Effector CD8-positive, alpha-beta T cell (primary cell): ENCODE data around the gene GNG11.
"Not testable (repeated sequence)": the region's sequence is repeated elsewhere in the genome, so short reads cannot be mapped to it uniquely, and the experiment has no call there.

Experiments
- DNase-seq: peaks from one replicate; lab custom pipeline; 2025; lab: John Stamatoyannopoulos, UW

Gene GNG11

DNA sequence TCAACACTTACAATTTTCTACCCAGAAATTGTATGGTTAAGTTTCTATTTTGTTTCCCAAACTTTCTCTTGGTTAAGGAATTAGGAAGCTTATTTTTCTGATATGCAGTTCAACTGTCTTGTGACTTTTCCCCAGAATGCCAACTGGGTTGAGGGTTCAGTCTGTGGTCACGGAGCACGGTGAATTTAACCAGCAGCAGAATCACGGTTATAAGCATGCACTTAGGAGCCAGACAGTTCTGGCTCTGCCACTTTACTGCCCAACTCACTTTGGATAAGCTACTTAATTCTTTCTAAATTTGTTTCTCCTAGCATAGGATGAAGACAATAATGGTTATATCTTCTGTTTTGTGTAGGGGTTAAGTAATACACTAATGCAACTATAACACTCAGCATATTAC lies 10.3 kb upstream of the GNG11 start:
- not testable (repeated sequence) for DNase-seq

DNA sequence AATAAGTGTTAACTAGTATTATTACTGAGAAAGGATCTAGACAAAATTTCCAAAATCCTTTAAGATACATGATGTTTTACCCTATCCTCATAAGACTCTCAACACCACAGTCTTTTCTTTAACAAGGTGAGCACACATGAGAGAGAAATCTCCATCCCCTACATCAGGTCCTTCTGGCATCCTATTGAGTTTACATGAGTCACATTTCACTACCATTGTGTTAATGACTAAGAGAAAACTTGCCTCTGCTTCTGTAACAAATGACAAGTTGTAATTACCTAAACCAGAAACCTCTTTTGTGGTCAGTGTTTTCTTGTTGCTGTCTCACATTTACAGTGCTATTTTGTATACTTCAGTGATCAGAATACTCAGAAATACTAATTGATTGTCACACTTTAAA lies 9.9 kb upstream of the GNG11 start:
- not testable (repeated sequence) for DNase-seq

DNA sequence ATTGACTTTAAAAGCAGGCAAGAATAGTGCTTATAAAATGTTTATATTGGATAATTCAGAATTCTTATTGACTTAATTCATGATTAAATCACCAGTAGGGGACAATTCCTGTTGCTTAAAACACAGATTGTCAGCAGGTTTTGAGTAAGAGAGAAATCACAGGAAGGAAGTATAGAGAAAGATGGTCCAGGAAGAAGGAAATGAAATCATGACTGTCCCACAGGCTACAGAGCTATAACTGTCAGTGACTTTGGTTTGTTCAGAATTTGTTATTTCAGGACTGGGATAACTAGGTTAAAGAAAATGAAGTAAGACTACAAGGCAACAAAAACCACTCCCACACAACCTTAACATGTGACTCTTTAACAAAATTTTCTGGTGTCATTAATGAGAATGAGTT lies 8.3 kb upstream of the GNG11 start:
- DNase-seq = no peak

DNA sequence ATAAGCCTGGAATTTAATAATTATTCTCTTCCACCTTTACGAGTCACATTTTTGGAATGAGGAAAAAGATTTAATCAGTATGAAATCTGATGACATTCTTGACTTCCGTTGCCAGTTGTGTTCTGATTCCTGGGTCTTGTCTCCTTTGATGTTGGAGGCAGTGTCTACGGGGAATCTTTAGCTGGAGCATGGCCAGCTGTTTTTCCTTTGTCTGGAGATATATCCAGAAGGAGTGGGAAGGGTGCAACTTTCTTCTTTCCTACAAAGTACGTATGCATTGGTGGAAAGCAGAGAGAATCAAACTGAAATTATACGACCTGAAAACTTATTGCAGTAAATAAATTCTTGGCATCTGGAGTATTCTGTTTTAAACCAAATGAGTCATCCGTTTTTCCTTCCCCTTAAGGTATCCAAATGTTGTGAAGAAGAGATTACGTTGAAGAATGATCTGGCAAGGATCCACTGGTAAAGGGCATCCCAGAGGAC lies 6.9 kb upstream of the GNG11 start:
- no peak for DNase-seq

DNA sequence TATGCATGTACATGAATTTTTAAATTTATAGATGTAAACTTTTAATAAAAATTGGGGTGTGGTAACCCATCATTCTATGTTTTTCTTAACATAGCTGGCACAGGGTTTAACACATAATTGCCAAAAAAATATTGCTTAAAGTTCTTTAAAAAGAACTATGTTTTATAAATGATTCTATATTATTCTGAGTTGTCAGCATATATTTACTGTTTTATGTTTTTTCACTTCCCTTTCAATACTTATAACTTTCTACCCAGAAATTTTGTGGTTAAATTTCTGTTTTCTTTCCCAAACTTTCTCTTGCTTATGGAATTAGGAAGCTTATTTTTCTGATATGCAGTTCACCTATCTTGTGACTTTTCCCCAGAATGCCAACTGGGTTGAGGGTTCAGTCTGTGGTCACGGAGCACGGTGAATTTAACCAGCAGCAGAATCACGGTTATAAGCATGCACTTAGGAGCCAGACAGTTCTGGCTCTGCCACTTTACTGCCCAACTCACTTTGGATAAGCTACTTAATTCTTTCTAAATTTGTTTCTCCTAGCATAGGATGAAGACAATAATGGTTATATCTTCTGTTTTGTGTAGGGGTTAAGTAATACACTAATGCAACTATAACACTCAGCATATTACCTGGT lies 6.2 kb upstream of the GNG11 start:
- DNase-seq = not testable (repeated sequence)

DNA sequence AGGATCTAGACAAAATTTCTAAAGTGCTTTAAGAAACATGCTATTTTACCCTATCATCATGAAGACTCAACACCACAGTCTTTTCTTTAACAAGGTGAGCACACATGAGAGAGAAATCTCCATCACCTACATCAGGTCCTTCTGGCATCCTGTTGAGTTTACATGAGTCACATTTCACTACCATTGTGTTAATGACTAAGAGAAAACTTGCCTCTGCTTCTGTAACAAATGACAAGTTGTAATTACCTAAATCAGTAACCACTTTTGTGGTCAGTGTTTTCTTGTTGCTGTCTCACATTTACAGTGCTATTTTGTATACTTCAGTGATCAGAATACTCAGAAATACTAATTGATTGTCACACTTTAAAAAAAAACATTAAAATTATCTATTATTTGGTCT lies 5.6 kb upstream of the GNG11 start:
- not testable (repeated sequence) for DNase-seq

DNA sequence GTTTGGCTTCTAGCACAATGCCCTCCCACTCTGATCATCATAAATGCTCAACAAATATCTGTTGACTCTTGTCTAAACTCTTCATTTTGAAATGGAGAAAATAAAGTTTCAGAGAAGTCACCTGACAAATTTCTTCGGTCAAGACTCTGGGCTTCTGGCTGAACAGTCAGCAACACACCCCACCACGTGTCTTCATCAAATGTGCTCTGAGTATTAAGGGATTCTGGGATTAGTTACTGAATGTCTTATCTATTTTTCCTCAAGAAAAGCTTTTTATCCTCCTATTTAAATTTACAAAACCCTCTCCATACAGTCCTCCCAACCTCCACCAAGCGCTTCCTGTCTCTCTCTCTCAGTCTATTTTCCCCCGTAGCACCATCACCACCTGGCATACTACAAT lies 5.2 kb upstream of the GNG11 start:
- not testable (repeated sequence) for DNase-seq

DNA sequence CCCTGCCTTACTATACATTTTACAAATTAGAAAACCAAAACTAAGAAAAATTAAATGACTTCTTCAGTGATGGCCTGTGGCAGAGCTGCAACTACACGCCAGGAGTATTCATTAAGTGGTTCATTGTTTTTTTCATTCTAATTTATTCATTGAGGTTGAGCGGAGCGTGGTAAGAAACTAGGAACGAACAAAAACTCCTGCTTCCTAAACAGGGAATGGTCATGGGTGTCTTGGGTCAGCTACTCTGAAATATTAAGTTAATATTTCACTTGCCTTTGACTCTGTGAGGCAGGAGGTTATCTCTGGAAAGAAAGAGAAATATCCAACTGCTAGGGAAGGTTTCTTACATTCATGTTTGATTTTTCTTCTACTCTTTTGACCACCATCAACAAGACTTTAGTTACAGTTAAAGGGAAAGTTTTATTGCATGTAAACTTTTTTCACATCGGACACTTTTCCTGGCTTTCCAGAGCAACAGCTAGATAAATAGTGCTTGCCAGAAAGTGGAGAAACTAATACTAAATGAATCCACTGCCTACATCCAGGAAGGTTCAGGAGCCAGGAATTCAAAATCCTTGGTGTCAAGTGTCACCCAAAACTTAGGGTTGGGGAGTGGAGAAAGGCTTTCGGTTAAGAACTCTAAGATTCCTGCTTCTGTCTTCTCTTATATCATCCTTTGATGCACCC lies 896 bp upstream of the GNG11 start:
- DNase-seq = no peak

DNA sequence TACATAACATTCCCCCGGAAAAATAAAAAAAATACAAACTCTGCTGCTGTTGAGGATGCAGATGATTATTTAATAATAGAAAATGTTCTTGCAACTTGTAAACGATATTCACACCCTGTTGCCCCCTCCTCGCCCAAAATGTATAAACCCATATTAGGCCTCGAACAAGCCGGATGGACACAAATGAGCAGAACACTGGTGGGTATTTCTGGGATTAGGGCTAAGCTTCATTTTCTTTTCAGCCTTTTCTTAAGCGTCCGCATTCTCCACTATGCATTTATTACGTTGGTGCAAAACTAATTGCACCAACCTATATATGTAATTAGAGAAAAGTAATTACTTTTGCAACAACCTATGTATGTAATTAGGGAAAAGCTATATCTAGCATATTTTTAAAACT lies 349 bp upstream of the GNG11 start:
- DNase-seq = no peak

DNA sequence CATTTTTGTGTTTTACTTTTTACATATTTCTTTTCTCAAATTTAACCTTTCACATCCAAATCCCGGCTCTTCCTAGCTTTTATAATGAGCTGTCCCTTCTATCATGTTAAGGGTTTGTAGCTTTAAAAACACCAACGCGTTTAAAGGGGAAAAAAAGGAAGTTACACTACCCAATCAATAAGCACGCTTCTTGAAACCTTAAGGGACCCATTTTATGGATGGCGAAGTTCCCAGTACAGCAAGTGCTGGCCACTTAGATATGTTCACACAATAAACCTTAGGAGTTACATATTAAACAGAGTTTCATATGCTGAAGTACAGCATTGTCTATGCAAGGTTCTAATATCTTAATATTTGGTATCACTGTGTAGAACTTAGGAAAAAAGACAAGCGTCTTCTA lies 1.8 kb downstream of the GNG11 start:
- no peak for DNase-seq

DNA sequence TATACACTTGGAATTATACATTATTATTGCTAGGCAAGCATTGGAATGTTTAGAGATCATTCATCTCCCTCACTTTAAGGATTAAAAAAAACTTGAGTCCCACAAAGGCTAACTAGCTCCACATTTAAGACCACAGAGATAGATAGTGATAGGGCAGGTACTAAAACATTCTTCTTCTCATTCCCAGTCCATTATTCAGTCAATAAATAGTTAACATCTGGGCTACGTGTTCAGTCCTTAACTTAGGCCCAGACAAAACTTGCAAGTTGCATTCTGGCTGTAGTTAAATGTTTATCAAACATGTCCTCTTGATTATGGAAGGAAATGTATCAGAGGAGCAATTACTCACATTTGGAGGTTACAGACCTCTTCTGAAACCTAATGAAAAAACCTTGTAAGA lies 2.4 kb downstream of the GNG11 start:
- DNase-seq = no peak

DNA sequence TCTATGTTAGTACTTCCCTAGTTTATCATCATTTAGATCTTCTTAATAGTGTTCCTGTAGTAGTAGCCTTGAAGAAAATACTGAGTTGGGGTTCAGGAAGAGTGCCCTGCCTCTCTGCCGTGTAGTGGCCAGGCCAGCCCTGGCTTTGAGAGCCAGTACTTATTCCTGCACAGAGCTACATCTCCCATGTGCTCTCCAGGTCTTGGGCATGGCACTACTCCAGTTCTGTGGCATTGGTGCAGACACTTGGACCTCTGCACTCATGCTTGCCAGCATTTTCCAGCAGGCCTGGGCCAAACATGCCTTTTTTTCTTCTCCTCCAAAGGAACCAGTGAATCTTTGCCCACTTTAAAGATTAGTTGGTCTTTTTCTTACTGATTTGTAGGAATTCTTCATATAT lies 5.3 kb downstream of the GNG11 start:
- DNase-seq = no peak

DNA sequence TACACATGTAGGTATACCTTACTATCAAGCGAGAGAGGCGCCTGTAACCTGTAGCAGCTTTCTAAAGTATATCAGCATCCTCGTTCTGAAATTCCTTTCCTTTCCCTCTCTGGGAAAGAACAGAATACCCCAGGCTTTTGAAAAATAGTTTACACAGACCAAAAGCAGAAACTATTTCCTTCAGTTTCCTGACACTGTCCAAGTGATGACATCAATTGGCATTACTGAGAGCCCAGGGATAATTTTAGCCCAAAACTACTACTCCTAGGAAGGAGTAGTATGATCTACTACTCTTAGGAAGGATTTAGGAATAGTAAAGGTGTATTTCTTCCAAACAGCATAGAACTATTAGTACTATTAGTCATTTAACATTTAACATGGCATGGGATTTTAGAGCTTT lies 6.0 kb downstream of the GNG11 start:
- DNase-seq = no peak

DNA sequence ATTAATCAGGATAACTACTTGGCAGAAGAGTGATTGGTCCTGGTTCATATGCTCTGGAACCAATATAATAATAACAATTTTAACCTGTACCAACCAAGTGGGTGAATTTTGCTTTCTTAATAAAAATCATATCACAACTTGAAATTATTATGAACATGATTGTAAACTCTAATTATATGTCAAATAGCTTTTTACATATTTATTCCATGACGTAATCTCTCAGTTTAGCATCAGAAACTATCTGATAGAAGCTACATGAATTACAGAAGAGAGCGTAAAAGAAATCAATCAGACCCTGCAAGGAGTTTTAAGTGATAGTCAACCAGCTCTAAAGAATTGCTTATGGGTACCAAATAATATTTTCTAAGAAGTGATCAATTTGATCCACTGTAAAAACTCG lies 10.1 kb downstream of the GNG11 start:
- DNase-seq = no peak

DNA sequence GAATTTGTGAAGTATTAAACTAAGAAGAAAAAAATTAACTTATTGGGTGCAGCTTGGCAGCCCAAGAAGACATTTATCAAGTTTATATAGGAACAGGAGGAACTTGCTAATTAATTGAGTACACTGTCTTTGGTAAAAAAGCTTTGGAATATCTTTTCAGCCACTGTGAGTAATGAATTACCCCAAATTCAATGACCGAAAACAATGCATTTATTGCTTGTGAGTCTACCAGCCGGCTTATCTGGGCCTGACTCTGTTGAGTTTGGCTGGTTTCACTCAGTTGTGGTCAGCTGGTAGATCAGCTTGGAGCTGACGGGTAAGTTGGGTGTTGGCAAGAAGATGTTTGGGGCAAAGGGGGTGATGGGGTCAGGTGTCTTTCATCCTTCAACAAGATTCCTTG lies 11.6 kb downstream of the GNG11 start:
- no peak for DNase-seq

DNA sequence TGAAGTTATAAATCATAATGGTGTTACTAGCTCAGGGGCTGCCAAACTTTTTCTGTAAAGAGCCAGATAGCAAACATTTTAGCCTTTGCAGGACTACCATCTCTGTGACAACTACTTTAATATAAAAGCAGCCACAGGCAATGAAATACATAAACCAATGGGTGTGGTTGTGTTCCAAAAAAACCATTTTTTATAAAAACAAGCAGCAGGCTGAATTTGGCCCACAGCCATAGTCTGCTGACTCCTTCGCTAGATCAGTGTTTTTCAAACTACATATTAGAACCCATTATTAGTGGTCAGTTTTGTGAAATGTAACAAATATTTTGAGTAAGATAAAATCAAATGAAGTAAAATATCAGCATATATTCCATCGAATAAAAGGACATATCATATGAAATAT lies 13.6 kb downstream of the GNG11 start:
- no peak for DNase-seq

DNA sequence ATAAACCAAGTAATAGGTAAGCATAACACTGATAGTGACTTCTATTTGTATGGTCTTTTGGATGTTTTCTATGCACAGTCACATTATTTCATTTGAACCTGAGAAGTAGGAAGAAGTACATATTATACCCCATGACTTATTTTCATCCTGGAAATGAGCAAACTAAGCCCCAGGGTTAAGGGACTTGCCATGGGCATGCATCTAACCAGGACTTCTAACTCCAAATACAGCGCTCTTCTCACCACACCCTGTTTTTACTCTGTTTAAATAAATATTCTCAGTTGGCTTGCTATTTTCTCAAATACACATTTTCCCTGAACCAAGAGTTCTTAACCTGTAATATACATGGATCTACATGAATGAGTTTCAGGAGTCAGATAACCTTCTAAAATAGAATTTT lies 16.3 kb downstream of the GNG11 start:
- DNase-seq = no peak

DNA sequence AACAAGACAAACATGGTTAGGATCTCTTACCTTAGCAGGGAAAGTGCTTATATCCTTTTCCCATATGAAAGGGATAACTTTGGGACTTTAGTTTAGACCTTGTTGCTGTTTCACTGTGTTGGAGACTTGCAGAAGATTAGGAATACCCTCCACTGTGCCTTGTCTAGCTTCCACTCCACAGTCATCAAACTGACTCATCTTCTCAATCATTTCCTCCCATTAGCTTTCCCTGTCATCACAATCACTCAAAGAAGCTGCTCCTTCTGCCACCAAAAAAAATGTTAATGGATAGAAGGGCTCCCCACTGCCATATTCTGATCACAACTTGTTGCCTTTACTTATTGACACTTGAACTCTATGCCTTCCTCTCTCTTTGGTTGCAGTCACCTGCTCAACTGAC lies 16.8 kb downstream of the GNG11 start:
- DNase-seq = no peak

DNA sequence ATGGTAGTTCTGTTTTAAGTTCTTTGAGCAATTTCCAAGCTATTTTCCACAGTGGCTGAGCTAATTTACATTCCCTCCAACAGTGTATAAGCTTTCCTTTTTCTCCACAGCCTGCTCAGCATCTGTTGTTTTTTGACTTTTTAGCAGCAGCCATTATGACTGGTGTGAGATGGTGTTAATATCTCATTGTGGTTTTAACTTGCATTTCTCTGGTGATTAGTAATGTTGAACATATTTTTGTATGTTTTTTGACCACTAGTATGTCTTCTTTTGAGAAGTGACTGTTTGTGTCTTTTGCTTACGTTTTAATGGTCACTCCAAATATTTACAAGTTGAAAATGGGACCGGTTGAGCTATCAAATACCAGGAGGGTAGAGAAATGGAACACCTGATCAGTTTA lies 20.4 kb downstream of the GNG11 start:
- no peak for DNase-seq

DNA sequence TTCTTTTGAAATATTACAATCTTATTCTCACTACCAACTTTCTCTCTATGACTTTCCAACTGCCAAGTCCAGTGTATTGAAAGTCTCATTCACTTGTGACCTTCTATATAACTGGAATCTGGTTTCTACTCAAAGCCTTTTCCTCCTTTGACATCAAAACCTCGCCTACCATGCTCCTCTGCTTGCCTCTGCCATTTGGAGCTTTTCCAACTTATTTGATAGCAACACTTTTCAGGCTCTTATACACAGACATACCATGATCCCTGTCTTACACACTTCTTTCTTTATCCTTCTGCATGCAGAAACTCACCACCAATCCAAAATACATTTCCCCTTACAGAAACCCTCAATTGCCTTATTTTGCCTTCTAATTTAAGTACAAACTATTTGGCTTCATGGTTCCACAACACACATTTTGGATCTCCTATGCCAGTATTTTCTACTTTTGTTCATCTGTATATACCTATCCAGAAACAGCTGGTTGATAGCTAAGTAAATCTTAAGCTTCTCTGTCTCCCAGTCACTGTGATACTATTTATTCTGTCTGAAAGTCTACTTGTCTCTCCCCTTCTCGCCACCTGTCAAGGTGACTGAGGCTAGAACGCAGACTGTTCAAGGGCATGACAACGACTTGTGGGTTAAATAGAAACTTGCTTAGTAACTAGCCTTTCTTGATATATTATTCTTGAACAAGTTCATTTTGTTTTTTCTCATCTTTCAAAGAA lies 22.4 kb downstream of the GNG11 start:
- DNase-seq = no peak

DNA sequence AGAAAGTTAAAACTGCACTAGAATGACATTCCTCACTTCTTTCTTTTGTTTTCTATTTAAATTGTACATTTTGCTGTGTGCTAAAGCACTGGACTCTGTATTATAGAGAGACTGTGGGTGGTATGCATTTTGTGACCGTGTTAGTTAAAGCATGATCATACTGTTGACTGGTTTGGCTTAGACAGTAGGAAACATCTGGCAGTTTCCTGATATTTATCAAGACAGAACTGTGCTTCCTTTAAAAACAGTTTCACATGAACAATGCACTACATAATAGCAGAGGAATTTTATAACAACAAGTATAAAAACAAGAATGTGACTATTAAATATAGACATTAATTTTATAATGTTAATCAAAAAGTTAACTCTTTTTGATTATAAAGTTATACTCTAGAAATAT lies 23.1 kb downstream of the GNG11 start:
- DNase-seq = no peak

DNA sequence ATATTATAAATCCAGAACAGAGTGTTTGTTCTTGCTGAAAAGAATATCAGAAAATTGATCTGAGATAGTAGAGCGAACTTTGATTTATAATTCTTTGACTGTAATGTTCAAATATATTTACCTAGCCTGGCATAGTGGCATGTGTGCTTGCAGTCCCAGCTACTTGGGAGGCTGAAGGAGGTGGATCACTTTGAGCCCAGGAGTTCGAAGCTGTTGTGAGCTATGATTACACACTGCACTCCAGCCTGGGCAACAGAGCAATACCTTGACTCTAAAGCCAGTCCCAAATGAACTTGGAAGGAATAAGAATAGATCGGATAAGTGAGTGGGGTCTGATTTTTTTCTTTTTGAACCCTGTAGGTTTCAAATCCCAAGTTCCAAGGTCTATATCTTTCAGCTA lies 23.5 kb downstream of the GNG11 start:
- DNase-seq = no peak
